Fibroblast of skin of scalp (primary cell): ENCODE data around the gene SMARCC1.
"Not testable (repeated sequence)": the region's sequence is repeated elsewhere in the genome, so short reads cannot be mapped to it uniquely, and the experiment has no call there.

Experiments used
- DNase-seq: peaks from one replicate; pipeline ENCODE4 v3.0.0-alpha.2; 2013

SMARCC1 gene

DNA sequence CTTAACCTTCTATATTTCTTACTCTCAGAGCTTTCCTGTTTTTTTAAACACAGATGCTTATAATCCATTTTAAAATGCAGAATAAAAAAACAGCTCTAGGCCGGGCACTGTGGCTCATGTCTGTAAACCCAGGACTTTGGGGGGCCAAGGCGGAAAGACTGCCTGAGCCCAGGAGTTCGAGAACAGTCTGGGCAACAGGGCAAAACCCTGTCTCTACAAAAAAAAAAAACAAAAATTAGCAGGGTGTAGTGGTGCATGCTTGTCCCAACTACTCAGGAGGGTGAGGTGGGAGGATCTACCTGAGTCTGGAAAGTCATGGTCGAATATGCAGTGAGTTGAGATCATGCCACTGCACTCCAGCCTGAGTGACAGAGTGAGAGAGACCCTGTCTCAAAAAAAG lies 15.5 kb downstream of the SMARCC1 start:
- no peak for DNase-seq

GRCh38 chr3:47762233-47762632 lies 19.5 kb downstream of the SMARCC1 start:
- DNase-seq = no peak

DNA sequence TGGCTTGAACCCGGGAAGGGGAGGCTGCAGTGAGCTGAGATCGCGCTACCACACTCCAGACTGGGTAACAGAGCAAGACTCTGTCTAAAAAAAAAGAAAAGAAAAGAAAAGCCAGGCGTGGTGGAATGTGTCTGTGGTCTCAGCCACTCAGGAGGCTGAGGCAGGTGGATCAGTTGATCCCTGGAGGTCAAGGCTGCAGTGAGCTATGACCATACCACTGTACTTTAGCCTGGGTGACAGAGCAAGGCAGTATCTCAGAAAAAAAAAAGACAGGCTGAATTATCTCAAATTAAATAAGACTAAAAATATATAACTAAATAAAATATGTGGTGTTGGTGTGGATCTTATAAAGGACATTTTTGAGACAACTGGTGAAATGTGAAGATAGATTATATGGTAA lies 20.6 kb downstream of the SMARCC1 start:
- DNase-seq = no peak

DNA sequence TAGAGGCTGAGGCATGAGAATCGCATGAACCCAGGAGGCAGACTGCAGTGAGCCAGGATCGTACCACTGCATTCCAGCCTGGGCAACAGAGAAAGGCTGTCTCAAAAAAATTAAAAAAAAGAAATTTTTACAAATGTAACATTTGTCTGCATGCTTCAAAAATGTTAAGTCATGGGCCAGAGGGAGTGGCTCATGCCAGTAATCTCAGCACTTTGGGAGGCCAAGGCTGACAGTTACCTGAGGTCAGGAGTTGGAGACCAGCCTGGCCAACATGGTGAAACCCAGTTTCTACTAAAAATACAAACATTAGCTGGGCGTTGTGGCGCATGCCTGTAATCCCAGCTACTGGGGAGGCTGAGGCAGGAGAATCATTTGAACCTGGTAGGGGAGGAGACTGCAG lies 21.5 kb downstream of the SMARCC1 start:
- not testable (repeated sequence) for DNase-seq

DNA sequence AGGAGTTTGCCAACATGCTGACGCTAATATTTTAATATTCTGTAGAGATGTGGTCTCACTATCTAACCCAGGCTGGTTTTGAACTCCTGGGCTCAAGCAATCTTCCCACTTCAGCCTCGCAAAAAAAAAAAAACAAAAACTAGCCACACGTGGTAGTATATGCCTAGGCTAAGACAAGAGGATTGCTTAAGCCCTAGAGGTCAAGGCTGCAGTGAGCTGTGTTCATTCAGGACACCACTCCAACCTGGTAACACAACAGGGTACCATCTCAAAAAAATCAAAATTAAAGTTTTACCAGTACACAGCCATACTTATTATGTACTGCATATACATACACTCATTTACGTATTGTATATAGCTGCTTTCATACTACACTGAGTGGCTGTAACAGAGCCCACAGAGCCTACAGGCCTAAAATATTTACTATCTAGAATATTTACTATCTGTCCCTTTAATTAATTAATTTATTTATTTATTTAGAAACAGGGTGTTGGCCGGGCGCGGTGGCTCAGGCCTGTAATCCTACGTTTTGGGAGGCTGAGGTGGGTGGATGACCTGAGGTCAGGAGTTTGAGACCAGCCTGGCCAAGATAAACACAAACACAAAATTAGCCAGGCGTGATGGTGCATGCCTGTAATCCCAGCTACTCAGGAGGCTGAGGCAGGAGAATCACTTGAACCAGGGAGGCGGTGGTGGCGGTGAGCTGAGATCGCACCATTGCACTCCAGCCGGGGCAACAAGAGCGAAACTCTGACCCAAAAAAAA lies 23.2 kb downstream of the SMARCC1 start:
- DNase-seq = no peak

DNA sequence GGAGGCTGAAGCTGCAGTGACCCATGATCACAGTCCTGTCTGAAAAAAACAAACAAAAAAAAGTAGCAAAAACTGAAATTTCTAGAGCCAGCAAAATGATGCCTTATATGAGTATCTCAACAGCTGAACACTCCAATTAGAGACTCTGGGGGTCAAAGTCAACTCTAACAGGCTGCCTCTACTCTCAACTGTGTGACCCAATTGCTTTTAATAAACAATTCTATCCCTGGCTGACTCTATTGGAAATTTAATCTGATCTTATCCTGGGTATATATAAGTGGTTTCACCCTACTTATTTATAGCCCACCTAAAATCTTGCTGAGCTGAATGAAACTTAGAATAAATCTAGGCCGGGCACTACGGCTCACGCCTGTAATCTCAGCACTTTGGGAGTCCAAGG lies 29.0 kb downstream of the SMARCC1 start:
- DNase-seq = no peak

DNA sequence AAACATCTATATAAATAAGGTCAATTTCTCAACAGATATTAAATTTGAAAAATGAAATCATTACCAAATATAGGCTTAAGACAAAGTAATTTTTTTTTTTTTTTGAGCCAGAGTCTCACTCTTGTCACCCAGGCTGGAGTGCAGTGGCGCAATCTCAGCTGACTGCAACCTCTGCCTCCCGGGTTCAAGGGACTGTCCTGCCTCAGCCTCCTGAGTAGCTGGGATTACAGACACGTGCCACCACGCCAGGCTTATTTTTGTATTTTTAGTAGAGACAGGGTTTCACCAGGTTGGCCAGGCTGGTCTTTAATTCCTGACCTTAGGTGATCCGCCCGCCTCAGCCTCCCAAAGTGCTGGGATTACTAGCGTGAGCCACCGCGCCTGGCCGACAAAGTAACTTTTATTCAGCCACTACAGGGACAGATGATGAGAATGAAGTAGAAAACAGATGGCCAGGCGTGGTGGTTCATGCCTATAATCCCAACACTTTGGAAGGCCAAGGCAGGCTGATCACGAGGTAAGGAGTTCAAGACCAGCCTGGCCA lies 30.8 kb downstream of the SMARCC1 start:
- DNase-seq = not testable (repeated sequence)

- no peak for DNase-seq
Measured at GRCh38 chr3:47747558-47747957, 34.1 kb downstream of the SMARCC1 start.

- no peak for DNase-seq
Measured at GRCh38 chr3:47746264-47746663, 35.4 kb downstream of the SMARCC1 start.

GRCh38 chr3:47743855-47744254 lies 37.8 kb downstream of the SMARCC1 start:
- no peak for DNase-seq

DNA sequence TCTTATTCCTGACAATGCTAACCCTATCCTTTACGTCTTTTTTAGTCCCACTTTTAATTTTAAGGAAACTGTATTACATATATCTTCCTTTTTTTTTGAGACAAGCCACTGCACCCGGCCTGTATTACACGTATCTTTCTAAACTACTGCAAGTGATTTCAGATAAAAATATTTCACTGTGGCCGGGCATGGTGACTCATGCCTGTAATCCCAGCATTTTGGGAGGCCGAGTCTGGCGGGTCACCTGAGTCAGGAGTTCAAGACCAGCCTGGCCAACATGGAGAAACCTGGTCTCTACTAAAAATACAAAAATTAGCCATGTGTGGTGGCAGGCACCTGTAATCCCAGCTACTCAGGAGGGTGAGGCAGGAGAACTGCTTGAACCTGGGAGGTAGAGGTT lies 38.3 kb downstream of the SMARCC1 start:
- peak; percentile 7 for DNase-seq

- DNase-seq = no peak
Measured at GRCh38 chr3:47741925-47742324, 39.8 kb downstream of the SMARCC1 start.

DNA sequence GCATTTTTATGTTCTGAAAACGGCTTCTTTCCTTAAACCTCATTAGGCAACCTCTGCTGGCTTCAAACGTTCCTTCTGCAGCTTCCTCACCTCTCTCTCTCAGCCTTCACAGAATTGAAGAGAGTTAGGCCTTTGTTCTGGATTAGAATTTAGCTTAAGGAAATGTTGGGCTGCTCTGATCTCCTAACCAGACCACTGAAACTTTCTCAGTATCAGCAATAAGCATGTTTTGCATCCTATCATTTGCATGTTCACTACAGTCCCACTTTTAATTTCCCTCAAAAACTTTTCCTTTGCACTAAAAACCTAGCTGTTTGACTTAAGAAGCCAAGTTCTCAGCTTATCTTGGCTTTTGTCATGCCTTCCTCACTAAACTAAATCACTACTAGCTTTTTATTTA lies 49.5 kb downstream of the SMARCC1 start:
- DNase-seq = no peak

GRCh38 chr3:47731061-47731460 lies 50.6 kb downstream of the SMARCC1 start:
- no peak for DNase-seq

- DNase-seq = no peak
Measured at GRCh38 chr3:47722859-47723258, 58.8 kb downstream of the SMARCC1 start.

GRCh38 chr3:47717448-47717847 lies 64.2 kb downstream of the SMARCC1 start:
- DNase-seq = not testable (repeated sequence)

- no peak for DNase-seq
Measured at GRCh38 chr3:47716656-47717055, 65.0 kb downstream of the SMARCC1 start.

DNA sequence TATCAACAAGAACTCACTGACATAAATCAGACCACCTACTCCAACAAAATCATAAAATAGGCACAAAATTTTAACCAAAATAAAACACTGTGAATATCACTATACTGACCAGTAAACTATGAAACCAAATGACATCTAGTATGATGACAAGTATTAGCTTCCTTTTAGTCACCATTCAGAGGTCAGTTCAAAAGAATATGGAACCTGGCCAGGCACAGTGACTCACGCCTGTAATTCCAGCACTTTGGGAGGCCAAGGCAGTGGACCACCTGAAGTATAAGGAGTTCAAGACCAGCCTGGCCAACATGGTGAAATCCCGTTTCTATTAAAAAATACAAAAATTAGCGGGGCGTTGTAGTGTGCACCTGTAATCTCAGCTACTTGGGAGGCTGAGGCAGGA lies 65.8 kb downstream of the SMARCC1 start:
- peak; percentile 35 for DNase-seq

DNA sequence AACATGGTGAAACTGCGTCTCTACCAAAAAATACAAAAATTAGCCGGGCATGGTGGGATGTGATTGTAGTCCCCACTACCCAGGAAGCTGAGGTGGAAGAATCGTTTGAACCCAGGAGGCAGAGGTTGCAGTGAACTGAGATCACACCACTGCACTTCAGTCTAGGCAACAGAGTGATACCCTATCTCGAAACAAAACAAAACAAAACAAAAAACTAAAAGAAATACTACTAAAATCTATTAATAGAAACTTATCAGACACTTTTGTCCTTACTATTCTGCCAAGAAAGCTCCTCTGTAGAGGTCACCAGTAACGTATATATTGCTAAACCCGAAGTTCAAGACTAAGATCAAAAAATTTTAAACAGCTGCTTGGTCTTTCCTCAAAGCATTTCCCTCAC lies 67.1 kb downstream of the SMARCC1 start:
- no peak for DNase-seq

DNA sequence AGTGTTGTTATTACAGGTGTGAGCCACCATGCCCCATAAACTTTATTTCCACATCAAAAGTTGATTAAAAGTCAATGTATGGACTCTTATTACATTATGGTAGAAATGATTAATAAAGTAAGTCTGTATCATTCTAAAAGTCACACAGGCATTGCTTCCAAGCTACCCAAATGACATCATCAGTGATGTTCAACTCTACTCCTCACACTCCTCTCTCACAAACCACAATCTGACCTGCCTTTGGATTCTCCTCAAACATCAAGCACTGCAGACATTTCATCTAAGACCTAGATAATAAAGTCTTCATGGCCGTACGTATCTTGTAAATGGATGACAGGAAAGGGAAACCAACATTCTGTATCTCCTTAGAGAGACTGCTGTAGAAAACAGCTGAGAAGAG lies 68.0 kb downstream of the SMARCC1 start:
- DNase-seq = no peak

DNA sequence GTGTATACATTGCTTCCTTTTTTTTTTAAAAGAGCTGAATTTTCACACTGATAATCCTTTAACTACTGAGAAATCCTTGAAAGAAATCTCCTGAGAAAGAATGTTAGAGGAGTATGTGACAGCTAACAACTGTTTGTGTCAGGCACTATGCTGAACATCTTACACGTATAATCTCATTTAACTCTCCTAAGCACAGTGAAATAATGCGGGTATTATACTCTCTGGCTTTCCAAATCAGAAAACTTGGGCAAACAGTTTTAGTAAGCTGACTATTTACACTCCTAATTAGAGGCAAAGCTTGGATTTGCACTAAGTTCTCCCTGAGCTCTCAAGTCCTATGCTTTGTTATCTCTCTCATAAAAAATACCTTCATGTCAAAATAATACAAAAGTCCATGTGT lies 69.3 kb downstream of the SMARCC1 start:
- DNase-seq = no peak

GRCh38 chr3:47711596-47711995 lies 70.1 kb downstream of the SMARCC1 start:
- no peak for DNase-seq

- no peak for DNase-seq
Measured at GRCh38 chr3:47705391-47705790, 76.3 kb downstream of the SMARCC1 start.

- no peak for DNase-seq
Measured at GRCh38 chr3:47704237-47704612, 77.5 kb downstream of the SMARCC1 start.

GRCh38 chr3:47701388-47701787 lies 80.3 kb downstream of the SMARCC1 start:
- DNase-seq = no peak
